ENCODE measurements around the gene PNN.
"Not testable (repeated sequence)": the region's sequence is repeated elsewhere in the genome, so short reads cannot be mapped to it uniquely, and the experiment has no call there.

The PNN gene

DNA sequence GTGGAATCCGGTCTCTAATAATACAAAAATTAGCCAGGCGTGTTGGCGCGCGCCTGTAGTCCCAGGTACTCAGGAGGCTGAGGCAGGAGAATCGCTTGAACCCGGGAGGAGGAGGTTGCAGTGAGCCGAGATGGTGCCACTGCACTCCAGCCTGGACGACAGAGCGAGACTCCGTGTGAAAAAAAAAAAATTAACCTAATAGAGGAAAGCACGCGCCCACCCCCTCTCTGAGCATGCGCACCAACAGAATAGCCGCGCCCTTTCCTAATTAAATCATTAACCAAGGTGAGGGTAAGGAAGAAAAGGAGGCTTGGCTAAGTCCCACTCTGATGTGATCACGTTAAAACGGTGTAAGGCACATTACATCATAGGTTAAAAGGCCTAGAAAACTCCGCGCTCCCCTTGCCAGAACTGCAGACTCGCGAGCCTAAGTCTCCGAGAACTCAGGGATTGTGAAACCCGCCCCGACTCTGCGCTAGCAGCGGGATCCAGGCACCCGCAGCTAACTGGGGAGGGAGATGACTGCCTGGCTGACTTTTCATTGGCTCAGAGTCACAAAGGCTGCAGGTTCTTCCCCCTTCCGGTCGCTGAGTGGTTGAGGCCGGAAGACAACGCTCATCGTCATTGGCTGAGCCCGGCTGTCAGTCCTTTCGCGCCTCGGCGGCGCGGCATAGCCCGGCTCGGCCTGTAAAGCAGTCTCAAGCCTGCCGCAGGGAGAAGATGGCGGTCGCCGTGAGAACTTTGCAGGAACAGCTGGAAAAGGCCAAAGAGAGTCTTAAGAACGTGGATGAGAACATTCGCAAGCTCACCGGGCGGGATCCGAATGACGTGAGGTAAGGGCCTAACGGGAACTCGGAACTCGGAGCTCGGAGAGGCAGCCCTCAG lies at the start of gene PNN:
Gene PNN, plus strand, starts transcription at position 695 of the 885 bp plus-strand sequence. Its CDS starts 26 bp downstream, at position 721.
- peak; percentile 73 for DNase-seq (ENCODE audit: low spot score)

DNA sequence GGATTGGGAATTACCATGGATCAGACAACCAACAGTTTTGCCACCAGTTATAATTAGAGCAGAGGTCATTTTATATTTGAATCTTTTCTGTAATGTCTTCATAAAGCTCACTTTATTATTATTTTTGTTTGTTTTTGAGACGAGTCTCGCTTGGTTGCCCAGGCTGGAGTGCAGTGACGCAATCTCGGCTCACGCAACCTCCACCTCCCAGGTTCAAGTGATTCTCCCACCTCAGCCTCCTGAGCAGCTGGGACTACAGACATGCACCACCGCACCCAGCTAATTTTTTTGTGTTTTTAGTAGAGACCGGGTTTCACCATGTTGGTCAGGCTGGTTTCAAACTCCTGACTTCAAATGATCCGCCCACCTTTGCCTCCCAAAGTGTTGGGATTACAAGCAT lies 37.2 kb upstream of the PNN start:
- not testable (repeated sequence) for DNase-seq (ENCODE audit: low spot score)

DNA sequence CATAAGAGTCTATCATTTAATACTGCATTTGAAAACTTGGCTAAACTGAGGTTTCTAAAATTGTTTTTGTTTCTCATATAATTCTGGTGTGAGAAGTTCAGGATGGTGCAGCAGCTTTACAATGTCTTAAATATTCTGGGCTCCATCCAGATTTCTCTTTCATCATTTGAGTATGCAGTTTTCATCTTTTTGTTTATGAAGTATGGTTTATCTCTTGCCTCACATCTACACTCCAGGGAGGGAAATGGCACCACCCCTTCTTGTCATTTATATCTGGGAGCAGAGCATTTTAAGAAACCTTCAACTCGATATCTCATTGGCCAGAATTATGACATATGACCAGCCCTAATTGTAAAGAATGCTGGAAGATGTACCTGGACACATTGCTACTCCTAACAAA lies 36.6 kb upstream of the PNN start:
- no peak for DNase-seq (ENCODE audit: low spot score)

DNA sequence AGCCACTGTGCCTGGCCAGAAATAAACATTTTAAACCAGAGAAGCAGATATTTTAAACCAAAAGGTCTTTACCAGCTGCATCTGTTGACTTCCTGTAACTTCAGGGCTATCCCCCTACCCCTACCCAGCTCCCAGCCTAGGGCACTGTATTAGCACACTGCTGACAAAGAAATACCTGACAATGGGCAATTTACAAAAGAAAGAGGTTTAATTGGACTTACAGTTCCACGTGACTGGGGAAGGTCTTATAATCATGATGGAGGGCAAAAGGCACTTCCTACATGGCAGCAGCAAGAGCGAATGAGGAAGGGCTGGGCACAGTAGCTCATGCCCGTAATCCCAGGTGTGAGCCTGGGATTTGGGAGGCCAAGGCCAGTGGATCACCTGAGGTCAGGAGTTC lies 34.9 kb upstream of the PNN start:
- no peak for DNase-seq (ENCODE audit: low spot score)

GRCh38 chr14:39141623-39142022 lies 33.4 kb upstream of the PNN start:
- not testable (repeated sequence) for DNase-seq (ENCODE audit: low spot score)

GRCh38 chr14:39143226-39143625 lies 31.8 kb upstream of the PNN start:
- not testable (repeated sequence) for DNase-seq (ENCODE audit: low spot score)

DNA sequence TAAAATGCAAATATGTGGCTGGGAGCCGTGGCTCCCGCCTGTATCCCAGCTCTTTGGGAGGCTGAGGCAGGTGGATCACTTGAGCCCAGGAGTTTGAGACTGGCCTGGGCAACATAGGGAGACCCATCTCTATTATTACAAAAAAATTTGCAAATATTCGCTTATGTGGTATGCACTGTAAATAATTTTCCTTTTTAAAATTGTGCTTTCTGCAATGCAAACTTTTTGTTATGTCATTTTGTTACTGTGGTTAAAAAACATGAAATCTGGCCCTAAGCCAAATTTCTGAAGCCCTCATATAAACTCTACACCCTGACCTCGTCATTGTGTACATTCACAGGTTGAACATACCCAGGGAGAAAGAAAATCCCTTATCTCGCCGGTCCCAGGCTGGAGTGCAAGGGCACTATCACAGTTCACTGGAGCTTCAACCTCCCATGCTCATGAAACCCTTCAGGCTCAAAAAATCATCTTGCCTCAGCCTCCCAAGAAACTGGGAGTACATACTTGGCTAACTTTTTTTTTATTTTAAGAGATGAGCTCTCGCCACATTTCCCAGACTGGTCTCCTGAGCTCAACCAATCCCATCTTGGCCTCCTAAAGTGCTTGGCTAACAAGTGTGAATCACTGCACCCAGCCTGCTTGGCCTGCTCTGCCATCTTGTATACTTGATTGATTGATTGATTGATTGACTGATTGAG lies 29.6 kb upstream of the PNN start:
- DNase-seq (ENCODE audit: low spot score) = peak; percentile 9

- DNase-seq (ENCODE audit: low spot score) = no peak
Measured at GRCh38 chr14:39154594-39155189, 20.4 kb upstream of the PNN start.

DNA sequence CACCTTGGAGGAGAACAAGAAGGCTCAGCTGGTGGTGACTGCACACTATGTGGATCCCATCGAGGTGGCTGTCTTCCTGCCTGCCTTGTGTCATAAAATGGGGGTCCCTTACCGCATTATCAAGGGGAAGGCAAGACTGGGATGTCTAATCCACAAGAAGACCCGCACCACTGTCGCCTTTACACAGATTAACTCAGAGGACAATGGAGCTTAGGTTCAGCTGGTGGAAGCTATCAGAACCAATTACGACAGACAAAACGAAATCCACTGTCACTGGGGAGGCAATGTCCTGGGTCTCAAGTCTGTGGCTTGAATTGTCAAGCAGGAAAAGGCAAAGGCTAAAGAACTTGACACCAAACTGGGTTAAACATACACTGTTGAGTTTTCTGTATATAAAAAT lies 17.6 kb upstream of the PNN start:
- no peak for DNase-seq (ENCODE audit: low spot score)

DNA sequence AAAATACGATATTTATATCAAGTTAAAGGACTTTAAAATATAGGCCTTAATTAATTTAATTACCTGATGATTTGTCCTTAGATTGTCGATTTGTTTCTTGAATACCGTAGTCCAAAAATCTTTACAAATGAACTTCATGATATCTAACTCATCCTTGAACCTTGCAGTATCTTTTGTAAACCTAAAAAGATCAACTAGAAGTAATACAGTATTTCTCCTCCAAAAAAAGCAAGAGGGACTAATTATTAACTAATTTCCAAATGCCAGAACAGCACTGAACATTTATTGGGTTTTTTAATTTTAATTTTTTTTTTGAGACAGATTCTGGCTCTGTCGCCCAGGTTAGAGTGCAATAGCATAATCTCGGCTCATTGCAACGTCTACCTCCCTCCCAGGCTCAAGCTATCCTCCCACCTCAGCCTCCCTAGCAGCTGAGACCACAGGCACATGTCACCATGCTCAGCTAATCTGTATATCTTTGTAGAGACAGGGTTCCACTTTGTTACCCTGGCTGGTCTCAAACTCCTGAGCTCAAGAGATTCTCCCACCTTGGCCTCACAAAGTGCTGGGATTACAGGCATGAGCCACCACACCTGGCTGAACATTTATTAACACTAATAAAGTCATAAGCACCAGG lies 16.7 kb upstream of the PNN start:
- DNase-seq (ENCODE audit: low spot score) = no peak

- DNase-seq (ENCODE audit: low spot score) = no peak
Measured at GRCh38 chr14:39160494-39160893, 14.6 kb upstream of the PNN start.

- not testable (repeated sequence) for DNase-seq (ENCODE audit: low spot score)
Measured at GRCh38 chr14:39167797-39168320, 7.2 kb upstream of the PNN start.

DNA sequence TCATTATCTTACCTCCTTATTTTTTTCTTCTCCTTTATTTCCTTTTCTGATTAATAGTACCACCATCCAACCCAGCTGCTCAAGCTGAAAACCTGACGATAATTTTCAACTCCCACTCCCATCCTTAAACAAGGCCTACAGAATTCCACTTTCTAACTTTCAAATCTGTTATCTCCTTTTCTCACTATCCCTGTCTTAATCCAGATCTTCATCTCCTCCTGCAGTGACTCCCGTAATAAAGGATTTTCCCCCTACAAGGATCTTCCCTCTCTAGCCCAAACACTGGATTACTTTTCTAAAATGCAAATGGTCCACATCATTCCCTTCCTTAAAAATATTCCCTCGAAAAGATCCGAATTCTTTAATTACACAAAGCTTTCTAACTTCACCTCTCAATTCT lies 6.5 kb upstream of the PNN start:
- no peak for DNase-seq (ENCODE audit: low spot score)

- no peak for DNase-seq (ENCODE audit: low spot score)
Measured at GRCh38 chr14:39169541-39169900, 5.5 kb upstream of the PNN start.

GRCh38 chr14:39173198-39173597 lies 1.9 kb upstream of the PNN start:
- no peak for DNase-seq (ENCODE audit: low spot score)

DNA sequence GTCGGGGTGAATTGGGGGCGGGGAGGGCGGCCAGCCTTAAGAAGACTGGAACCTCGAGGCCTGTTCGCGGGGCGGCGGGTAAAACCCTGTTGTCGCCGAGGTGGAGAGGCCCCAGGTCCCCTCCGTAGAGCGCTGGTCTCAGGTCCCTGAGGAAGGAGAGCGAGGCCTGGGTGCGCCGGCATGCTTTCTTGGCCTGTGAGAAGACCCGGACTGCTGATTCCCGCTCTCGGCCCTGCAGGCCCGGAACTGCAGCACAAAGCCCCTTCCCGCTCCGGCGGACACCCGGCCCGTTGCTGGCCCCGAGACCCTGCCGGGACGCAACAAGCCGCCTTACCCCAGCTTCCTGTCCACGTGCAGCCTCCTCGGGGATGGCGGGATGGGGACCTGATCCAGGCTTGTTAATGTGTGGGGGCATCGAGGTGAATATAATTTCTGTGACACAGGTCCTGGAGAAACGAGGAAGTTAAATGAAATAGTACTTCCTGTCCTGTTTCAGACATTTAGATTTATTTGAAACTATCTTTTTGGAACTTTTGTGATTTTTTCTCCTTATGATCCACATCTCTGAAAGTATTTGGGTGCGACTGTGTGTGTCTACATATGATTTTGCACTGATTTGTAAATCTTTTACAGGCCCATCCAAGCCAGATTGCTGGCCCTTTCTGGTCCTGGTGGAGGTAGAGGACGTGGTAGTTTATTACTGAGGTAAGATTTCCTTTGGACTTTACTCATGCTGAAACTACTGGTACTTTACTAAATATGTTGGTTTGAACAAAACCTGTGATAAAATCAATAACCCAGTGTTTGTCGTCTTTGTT lies 600 bp downstream of the PNN start:
- DNase-seq (ENCODE audit: low spot score) = no peak

DNA sequence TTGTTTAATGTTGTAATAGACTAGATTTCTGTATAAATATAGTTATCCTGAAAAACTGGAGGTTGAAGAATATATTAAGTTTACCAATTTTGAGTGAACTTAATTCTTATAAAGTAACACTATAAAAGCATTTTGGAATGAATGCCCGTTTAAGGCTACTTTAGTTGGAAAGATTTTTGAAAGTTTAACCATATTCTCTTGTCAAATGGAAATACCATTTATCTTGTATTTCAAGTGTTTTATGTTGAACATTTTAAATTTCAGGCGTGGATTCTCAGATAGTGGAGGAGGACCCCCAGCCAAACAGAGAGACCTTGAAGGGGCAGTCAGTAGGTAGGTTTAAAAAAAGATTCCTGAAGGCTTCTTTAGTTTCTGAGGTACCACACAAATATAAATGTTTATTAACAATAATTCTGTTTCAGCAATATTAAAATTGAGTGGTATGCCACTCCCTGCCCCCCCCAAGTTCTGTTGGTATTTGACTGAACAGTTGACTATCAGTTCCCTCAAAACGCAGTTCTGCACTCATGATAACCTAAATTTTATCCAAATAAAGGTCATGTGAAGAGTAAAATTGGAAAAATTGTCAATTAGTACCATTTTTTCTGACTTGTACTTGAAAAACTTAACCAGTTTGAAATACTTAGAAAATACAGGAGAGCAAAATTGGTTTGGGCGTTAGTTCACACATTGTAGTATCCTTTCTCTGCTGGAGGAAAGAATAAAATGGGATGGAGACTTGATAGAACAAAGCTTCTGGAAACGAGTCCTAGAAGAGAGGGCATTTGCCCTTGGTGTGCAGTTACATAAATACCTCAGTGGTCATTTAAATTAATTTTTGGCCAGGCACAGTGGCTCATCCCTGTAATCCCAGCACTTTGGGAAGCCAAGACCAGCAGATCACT lies 1.5 kb downstream of the PNN start:
- no peak for DNase-seq (ENCODE audit: low spot score)

DNA sequence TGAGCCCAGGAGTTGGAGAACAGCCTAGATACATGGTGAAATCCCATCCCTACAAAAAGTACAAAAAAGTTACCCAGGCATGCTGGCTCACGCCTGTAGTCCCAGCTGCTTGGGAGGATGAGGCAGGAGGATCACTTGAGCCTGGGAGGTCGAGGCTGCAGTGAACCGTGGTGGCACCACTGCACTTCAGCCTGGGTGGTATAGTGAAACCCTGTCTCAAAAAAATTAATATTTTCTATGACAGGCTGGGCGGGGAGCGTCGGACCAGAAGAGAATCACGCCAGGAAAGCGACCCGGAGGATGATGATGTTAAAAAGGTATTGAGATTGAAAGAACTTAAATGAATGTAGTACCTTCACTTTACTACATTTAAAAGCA lies 2.1 kb downstream of the PNN start:
- no peak for DNase-seq (ENCODE audit: low spot score)

- no peak for DNase-seq (ENCODE audit: low spot score)
Measured at GRCh38 chr14:39179042-39179441, 4.0 kb downstream of the PNN start.

- no peak for DNase-seq (ENCODE audit: low spot score)
Measured at GRCh38 chr14:39180553-39180952, 5.5 kb downstream of the PNN start.

Measured in HuH-7.5 (cell line).